ENCODE data around the gene EPHB1. TPM values are rescaled to one million over a fixed set of nuclear protein-coding genes. Genes with fewer than 3 reads are reported as not detected.

Gene EPHB1
- polyA plus RNA-seq, 1 of the 3 experiments (the other 2 are of a cell fraction): 1.2 TPM

GRCh38 chr3:135262441-135262840 is 467.4 kb downstream of the EPHB1 start:
- ChIA-PET POLR2A (no interaction called here), CTCF (no interaction called here)
- H3F3A ChIP-seq (replicated peaks; ENCODE audit: insufficient read depth): no peaks in the 10 kb centered on the region
- H3K79me2 ChIP-seq (ENCODE audit: insufficient read depth): no peaks in the 10 kb centered on the region
- H2AFZ ChIP-seq (ENCODE audit: low read depth): no peak overlapping the region
- no peak overlapping the region for H3K4me3 ChIP-seq (ENCODE audit: low read depth in 2 of 2, low read length in 1 of 2)
- H3K4me1 ChIP-seq (ENCODE audit: control insufficient read depth in 1 of 2, insufficient read depth in 2 of 2, low read depth in 1 of 2, low read length in 1 of 2): no peaks in the 10 kb centered on the region
- no peaks in the 10 kb centered on the region for H4K20me1 ChIP-seq (ENCODE audit: insufficient read depth)
- no peak overlapping the region for H3K4me2 ChIP-seq
- no peaks in the 10 kb centered on the region for H3K9me3 ChIP-seq
- DNase-seq: no peak
- 63% methylated on average over 4 of the region's 4 CpGs for WGBS (ENCODE audit: low lambda C conversion rate)
- H3K27me3 ChIP-seq (ENCODE audit: insufficient read depth): no peaks in the 10 kb centered on the region
- no peaks in the 10 kb centered on the region for H3K36me3 ChIP-seq (replicated peaks in 1 of 2; ENCODE audit: control insufficient read depth in 1 of 2, insufficient read depth in 2 of 2, low read length in 1 of 2)
- H3K9ac ChIP-seq: no peak overlapping the region
- no peak overlapping the region for H3K27ac ChIP-seq (ENCODE audit: low read depth in 2 of 2, low read length in 1 of 2)
- H3K9me2 ChIP-seq: no peaks in the 10 kb centered on the region
- TF ChIP-seq TCF12 (IDR thresholded peaks at IDR 0.05): no peak
- TF ChIP-seq RAD21 (IDR thresholded peaks at IDR 0.05; ENCODE audit: low read length): no peak
- no peak for TF ChIP-seq NRF1 (IDR thresholded peaks at IDR 0.05; ENCODE audit: low read depth, low read length)
- TF ChIP-seq FOXJ3 (CRISPR knock-in tag; IDR thresholded peaks at IDR 0.05): no peak
- no peak for TF ChIP-seq TAF1 (IDR thresholded peaks at IDR 0.05; ENCODE audit: borderline replicate concordance, low read depth, low read length)
- TF ChIP-seq, protein P1, sequence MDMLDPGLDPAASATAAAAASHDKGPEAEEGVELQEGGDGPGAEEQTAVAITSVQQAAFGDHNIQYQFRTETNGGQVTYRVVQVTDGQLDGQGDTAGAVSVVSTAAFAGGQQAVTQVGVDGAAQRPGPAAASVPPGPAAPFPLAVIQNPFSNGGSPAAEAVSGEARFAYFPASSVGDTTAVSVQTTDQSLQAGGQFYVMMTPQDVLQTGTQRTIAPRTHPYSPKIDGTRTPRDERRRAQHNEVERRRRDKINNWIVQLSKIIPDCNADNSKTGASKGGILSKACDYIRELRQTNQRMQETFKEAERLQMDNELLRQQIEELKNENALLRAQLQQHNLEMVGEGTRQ (IDR thresholded peaks at IDR 0.05; ENCODE audit: borderline replicate concordance, low read depth, low read length): no peak
- no peak for TF ChIP-seq YY1 (IDR thresholded peaks at IDR 0.05; ENCODE audit: low read depth)

DNA sequence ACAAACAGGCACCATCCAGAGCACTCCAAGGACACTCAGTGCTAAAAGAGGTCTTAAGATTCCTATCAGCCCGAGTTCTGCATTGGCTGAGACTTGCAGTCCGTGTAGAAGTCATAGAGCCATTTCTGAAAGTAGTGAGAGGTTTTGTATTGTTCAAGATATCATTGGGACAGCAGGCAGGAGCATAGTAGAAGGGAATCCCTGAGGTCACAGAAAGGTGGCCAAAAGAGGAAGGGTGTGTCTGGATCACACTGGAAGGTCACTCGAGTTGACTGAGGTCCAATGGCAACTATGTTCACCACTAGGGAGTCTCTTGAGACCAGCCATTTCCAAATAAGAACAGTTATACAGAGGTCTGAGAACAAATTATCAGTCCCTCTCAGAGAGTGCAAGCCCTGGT is 468.3 kb downstream of the EPHB1 start:
- Histone ChIP-seq H3K9me3 (no peaks in the 10 kb centered on the region), H4K20me1 (ENCODE audit: insufficient read depth) (no peaks in the 10 kb centered on the region), H3K79me2 (ENCODE audit: insufficient read depth) (no peaks in the 10 kb centered on the region), H3K9me2 (no peaks in the 10 kb centered on the region), H3K4me2 (no peak overlapping the region), H3K27me3 (ENCODE audit: insufficient read depth) (no peaks in the 10 kb centered on the region), H3K27ac (ENCODE audit: low read depth in 2 of 2, low read length in 1 of 2) (no peak overlapping the region), H3K4me3 (ENCODE audit: low read depth in 2 of 2, low read length in 1 of 2) (no peak overlapping the region), H2AFZ (ENCODE audit: low read depth) (no peak overlapping the region), H3K4me1 (ENCODE audit: control insufficient read depth in 1 of 2, insufficient read depth in 2 of 2, low read depth in 1 of 2, low read length in 1 of 2) (no peaks in the 10 kb centered on the region), H3K36me3 (replicated peaks in 1 of 2; ENCODE audit: control insufficient read depth in 1 of 2, insufficient read depth in 2 of 2, low read length in 1 of 2) (no peaks in the 10 kb centered on the region), H3F3A (replicated peaks; ENCODE audit: insufficient read depth) (no peaks in the 10 kb centered on the region), H3K9ac (no peak overlapping the region)
- POLR2A ChIA-PET: no interaction called here
- CTCF ChIA-PET: no interaction called here
- DNase-seq: no peak
- WGBS (ENCODE audit: low lambda C conversion rate): 8% methylated on average over 3 of the region's 3 CpGs
- no peak for TF ChIP-seq RAD21 (IDR thresholded peaks at IDR 0.05; ENCODE audit: low read length)

DNA sequence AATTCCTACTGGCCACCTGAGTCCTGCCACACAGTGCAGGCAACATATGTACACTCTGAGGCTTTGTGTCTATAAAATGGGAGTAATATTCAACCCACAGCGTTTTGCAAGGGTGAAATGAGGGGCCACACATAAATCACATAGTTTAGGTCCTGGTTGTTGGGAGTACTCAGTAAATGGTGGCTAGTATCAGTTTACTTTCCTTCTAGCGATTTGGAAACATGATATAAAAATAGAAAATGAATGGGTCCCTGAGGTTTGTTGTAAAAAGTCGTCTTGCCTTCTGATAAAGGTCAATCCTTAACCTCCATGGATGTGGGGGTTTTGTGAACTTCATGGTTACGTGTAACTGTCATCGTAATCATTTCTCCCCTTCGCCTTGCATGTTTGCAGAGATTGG is 472.4 kb downstream of the EPHB1 start:
- no peaks in the 10 kb centered on the region for H3K9me3 ChIP-seq
- ChIA-PET CTCF (no interaction called here), POLR2A (no interaction called here)
- no peak overlapping the region for H3K27ac ChIP-seq (ENCODE audit: low read depth in 2 of 2, low read length in 1 of 2)
- H3K9ac ChIP-seq: no peak overlapping the region
- H3K79me2 ChIP-seq (ENCODE audit: insufficient read depth): no peaks in the 10 kb centered on the region
- WGBS (ENCODE audit: low lambda C conversion rate): 37% methylated on average over 6 of the region's 6 CpGs
- no peak for DNase-seq
- H3K36me3 ChIP-seq (replicated peaks in 1 of 2; ENCODE audit: control insufficient read depth in 1 of 2, insufficient read depth in 2 of 2, low read length in 1 of 2): no peaks in the 10 kb centered on the region
- no peaks in the 10 kb centered on the region for H3K9me2 ChIP-seq
- H3F3A ChIP-seq (replicated peaks; ENCODE audit: insufficient read depth): no peaks in the 10 kb centered on the region
- no peak overlapping the region for H3K4me2 ChIP-seq
- H3K4me3 ChIP-seq (ENCODE audit: low read depth in 2 of 2, low read length in 1 of 2): no peak overlapping the region
- H3K4me1 ChIP-seq (ENCODE audit: control insufficient read depth in 1 of 2, insufficient read depth in 2 of 2, low read depth in 1 of 2, low read length in 1 of 2): peaks cover 0 to 6% of the 10 kb centered on the region in 2 experiments; a peak in 1 of 4 replicates
- H3K27me3 ChIP-seq (ENCODE audit: insufficient read depth): no peaks in the 10 kb centered on the region
- no peaks in the 10 kb centered on the region for H4K20me1 ChIP-seq (ENCODE audit: insufficient read depth)
- H2AFZ ChIP-seq (ENCODE audit: low read depth): no peak overlapping the region
- TF ChIP-seq SMC3 (IDR thresholded peaks at IDR 0.05; ENCODE audit: low read depth, low read length) (no peak), RXRA (IDR thresholded peaks at IDR 0.05; ENCODE audit: borderline replicate concordance, low read depth) (no peak), FOXM1 (IDR thresholded peaks at IDR 0.05; ENCODE audit: low read depth) (no peak), SIN3A (IDR thresholded peaks at IDR 0.05; ENCODE audit: borderline replicate concordance, low read depth, low read length) (no peak), ZBTB33 (IDR thresholded peaks at IDR 0.05; ENCODE audit: borderline replicate concordance, low read depth) (no peak), JUND (IDR thresholded peaks at IDR 0.05) (no peak), FOSL2 (IDR thresholded peaks at IDR 0.05; ENCODE audit: borderline replicate concordance, low read depth) (no peak), GABPA (IDR thresholded peaks at IDR 0.05; ENCODE audit: low read depth) (no peak), EZH2phosphoT487 (IDR thresholded peaks at IDR 0.05; ENCODE audit: borderline replicate concordance, low read depth) (no peak), RFX5 (IDR thresholded peaks at IDR 0.05; ENCODE audit: low read length) (no peak), RCOR1 (IDR thresholded peaks at IDR 0.05; ENCODE audit: low read length) (no peak), RAD21 (IDR thresholded peaks at IDR 0.05; ENCODE audit: low read length) (no peak)
- TF ChIP-seq, protein P2, sequence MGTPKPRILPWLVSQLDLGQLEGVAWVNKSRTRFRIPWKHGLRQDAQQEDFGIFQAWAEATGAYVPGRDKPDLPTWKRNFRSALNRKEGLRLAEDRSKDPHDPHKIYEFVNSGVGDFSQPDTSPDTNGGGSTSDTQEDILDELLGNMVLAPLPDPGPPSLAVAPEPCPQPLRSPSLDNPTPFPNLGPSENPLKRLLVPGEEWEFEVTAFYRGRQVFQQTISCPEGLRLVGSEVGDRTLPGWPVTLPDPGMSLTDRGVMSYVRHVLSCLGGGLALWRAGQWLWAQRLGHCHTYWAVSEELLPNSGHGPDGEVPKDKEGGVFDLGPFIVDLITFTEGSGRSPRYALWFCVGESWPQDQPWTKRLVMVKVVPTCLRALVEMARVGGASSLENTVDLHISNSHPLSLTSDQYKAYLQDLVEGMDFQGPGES (IDR thresholded peaks at IDR 0.05; ENCODE audit: low read depth, low read length): no peak
- TF ChIP-seq, protein P3, sequence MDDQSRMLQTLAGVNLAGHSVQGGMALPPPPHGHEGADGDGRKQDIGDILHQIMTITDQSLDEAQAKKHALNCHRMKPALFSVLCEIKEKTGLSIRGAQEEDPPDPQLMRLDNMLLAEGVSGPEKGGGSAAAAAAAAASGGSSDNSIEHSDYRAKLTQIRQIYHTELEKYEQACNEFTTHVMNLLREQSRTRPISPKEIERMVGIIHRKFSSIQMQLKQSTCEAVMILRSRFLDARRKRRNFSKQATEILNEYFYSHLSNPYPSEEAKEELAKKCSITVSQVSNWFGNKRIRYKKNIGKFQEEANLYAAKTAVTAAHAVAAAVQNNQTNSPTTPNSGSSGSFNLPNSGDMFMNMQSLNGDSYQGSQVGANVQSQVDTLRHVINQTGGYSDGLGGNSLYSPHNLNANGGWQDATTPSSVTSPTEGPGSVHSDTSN (IDR thresholded peaks at IDR 0.05): no peak
